ENCODE results near the gene RNF214. TPM values are rescaled to one million over a fixed set of nuclear protein-coding genes. Genes with fewer than 3 reads are reported as not detected.

Gene RNF214
- 10.9 and 13.7 TPM in 2 replicates for total RNA-seq

GRCh38 chr11:117232092-117232878 is at the start of gene RNF214:
Gene RNF214, plus strand, starts transcription at chr11:117232671. Its CDS starts 1,602 bp downstream, at chr11:117234273.

GRCh38 chr11:117199053-117199915 is 33.2 kb upstream of the RNF214 start, which contains the start of gene TAGLN:
Gene TAGLN, plus strand, starts transcription at chr11:117199370. Its CDS starts 3,644 bp downstream, at chr11:117203014.

GRCh38 chr11:117231842-117232091 is 704 bp upstream of the RNF214 start, which contains the start of gene PCSK7:
Gene PCSK7, minus strand, starts transcription at chr11:117232073. Its CDS starts 2,229 bp downstream, at chr11:117229844.

GRCh38 chr11:117290809-117291396 is 58.4 kb downstream of the RNF214 start, which contains the start of gene BACE1-AS:
Gene BACE1-AS, plus strand, starts transcription at chr11:117291346.

GRCh38 chr11:117316197-117316961 is 83.9 kb downstream of the RNF214 start, which contains the start of gene BACE1:
Gene BACE1, minus strand, starts transcription at chr11:117316256. Its CDS starts 461 bp downstream, at chr11:117315795.

GRCh38 chr11:117327567-117328374 is 95.3 kb downstream of the RNF214 start, which contains the start of gene CEP164:
Gene CEP164, plus strand, starts transcription at chr11:117327854. Its CDS starts 10,733 bp downstream, at chr11:117338587.

Other genes with a start within 250 kb of the RNF214 start
- 7.9 and 18.6 TPM in 2 replicates for gene SIK3, start 134.2 kb upstream of the RNF214 start, total RNA-seq
- gene PAFAH1B2, start 88.4 kb upstream of the RNF214 start, total RNA-seq, result 204 and 229 TPM in 2 replicates
- 8.2 and 18.6 TPM in 2 replicates for gene SIDT2, start 53.9 kb upstream of the RNF214 start, total RNA-seq
- 90.6 and 388 TPM in 2 replicates for gene TAGLN, start 33.3 kb upstream of the RNF214 start, total RNA-seq
- gene PCSK7, start 598 bp upstream of the RNF214 start, total RNA-seq, result 26.0 and 55.4 TPM in 2 replicates
- 1.0 and 4.1 TPM in 2 replicates for gene BACE1-AS, start 58.7 kb downstream of the RNF214 start, total RNA-seq
- gene BACE1, start 83.6 kb downstream of the RNF214 start, total RNA-seq, result 7.5 and 20.6 TPM in 2 replicates
- 32.1 and 32.2 TPM in 2 replicates for gene CEP164, start 95.2 kb downstream of the RNF214 start, total RNA-seq